ENCODE measurements around the gene PKN3. TPM values are rescaled to one million over a fixed set of nuclear protein-coding genes. Genes with fewer than 3 reads are reported as not detected.

Gene PKN3
- total and polyA plus RNA-seq, 2 donors (not counting 1 experiment from before 2014, with no cell fraction given) = 1.4 to 3.7 TPM

DNA sequence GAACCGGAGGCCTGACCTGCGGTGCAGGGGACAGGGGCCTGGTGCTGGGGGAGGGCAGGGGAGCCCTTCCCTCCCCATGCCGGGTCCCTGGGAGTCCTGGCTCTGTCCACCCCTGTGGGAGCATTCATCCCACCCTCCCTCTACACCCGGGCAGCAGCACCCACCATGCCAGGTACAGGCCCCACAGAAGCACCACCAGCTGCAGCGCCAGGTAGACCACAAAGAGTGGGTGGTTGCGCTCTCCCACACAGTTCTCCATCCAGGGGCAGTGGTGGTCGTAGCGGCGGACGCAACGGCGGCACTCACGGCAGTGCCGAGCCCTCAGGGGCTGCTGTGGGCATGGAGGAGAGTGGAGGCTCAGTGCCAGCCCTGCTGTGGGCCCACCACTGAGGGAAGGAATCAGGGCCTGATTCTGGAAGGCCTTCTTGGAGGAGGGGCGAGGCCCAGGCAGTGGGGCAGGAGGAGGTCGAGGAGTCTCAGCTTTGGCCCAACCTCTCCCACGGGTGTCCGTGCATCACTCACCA lies 19.2 kb downstream of the PKN3 start:
- H3K79me2 ChIP-seq (ENCODE audit: control insufficient read depth, insufficient read depth, low read length) = peaks cover 8% of the 10 kb centered on the region
- DNase-seq (peak; percentile 8), ATAC-seq (ENCODE audit: low read depth) (no peak)
- Mint-ChIP-seq H3K9me3 (ENCODE audit: insufficient read depth) (no peaks in the 10 kb centered on the region), H3K27me3 (no peaks in the 10 kb centered on the region), H3K27ac (no peak overlapping the region), H3K4me1 (peaks cover 31% of the 10 kb centered on the region), H3K4me3 (peak overlapping the region; percentile 23)
- no peak overlapping the region for H3K4me2 ChIP-seq (replicated peaks; ENCODE audit: low read depth, low read length, poor library complexity, severe bottlenecking)
- H3K4me1 ChIP-seq (ENCODE audit: control insufficient read depth in 2 of 2, insufficient read depth in 2 of 2, low read length in 2 of 2) = peaks cover 18 to 23% of the 10 kb centered on the region in 2 donors
- WGBS (ENCODE audit: insufficient coverage) = 93% methylated on average over 14 of the region's 18 CpGs
- H4K20me1 ChIP-seq (ENCODE audit: control insufficient read depth, insufficient read depth, low read length, poor library complexity, severe bottlenecking) = no peaks in the 10 kb centered on the region
- H3K9me3 ChIP-seq (ENCODE audit: control extremely low read depth in 1 of 3, control insufficient read depth in 2 of 3, insufficient read depth in 1 of 3, low read length in 2 of 3) = no peaks in the 10 kb centered on the region
- CTCF ChIA-PET = interaction anchor here (0.5 to 1.4 kb wide), 2 partner anchors 17 to 83 kb away, joined by 3 read pairs; no protein-coding TSS in a partner anchor
- H3K4me3 ChIP-seq (ENCODE audit: control extremely low read depth in 1 of 5, extremely low read depth in 1 of 5, insufficient read depth in 1 of 5, low read depth in 2 of 5, low read length in 4 of 5) = no peak overlapping the region
- peaks cover 0 to 13% of the 10 kb centered on the region in 2 experiments for H3K36me3 ChIP-seq (replicated peaks in 1 of 2; ENCODE audit: control extremely low read depth in 1 of 2, control insufficient read depth in 1 of 2, extremely low read depth in 1 of 2, insufficient read depth in 2 of 2, low read length in 1 of 2)
- TF ChIP-seq, protein P1, sequence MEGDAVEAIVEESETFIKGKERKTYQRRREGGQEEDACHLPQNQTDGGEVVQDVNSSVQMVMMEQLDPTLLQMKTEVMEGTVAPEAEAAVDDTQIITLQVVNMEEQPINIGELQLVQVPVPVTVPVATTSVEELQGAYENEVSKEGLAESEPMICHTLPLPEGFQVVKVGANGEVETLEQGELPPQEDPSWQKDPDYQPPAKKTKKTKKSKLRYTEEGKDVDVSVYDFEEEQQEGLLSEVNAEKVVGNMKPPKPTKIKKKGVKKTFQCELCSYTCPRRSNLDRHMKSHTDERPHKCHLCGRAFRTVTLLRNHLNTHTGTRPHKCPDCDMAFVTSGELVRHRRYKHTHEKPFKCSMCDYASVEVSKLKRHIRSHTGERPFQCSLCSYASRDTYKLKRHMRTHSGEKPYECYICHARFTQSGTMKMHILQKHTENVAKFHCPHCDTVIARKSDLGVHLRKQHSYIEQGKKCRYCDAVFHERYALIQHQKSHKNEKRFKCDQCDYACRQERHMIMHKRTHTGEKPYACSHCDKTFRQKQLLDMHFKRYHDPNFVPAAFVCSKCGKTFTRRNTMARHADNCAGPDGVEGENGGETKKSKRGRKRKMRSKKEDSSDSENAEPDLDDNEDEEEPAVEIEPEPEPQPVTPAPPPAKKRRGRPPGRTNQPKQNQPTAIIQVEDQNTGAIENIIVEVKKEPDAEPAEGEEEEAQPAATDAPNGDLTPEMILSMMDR (IDR thresholded peaks at IDR 0.05) = no peak
- intact Hi-C loops (cut with micrococcal nuclease) = loop anchor here (5.0 kb wide), 1 partner anchor 1081 kb away; the partner anchor contains the start of gene TOR1B
- no peak overlapping the region for H3K27ac ChIP-seq (ENCODE audit: low read length in 2 of 2)
- no peaks in the 10 kb centered on the region for H3K27me3 ChIP-seq (replicated peaks in 1 of 4; ENCODE audit: control extremely low read depth in 1 of 4, control insufficient read depth in 3 of 4, insufficient read depth in 4 of 4, low read length in 3 of 4)
- POLR2A ChIA-PET = no interaction called here
- H2AFZ ChIP-seq (ENCODE audit: insufficient read depth, low read depth, low read length, poor library complexity, severe bottlenecking) = no peak overlapping the region
- H3K9ac ChIP-seq (ENCODE audit: low read length) = no peak overlapping the region

DNA sequence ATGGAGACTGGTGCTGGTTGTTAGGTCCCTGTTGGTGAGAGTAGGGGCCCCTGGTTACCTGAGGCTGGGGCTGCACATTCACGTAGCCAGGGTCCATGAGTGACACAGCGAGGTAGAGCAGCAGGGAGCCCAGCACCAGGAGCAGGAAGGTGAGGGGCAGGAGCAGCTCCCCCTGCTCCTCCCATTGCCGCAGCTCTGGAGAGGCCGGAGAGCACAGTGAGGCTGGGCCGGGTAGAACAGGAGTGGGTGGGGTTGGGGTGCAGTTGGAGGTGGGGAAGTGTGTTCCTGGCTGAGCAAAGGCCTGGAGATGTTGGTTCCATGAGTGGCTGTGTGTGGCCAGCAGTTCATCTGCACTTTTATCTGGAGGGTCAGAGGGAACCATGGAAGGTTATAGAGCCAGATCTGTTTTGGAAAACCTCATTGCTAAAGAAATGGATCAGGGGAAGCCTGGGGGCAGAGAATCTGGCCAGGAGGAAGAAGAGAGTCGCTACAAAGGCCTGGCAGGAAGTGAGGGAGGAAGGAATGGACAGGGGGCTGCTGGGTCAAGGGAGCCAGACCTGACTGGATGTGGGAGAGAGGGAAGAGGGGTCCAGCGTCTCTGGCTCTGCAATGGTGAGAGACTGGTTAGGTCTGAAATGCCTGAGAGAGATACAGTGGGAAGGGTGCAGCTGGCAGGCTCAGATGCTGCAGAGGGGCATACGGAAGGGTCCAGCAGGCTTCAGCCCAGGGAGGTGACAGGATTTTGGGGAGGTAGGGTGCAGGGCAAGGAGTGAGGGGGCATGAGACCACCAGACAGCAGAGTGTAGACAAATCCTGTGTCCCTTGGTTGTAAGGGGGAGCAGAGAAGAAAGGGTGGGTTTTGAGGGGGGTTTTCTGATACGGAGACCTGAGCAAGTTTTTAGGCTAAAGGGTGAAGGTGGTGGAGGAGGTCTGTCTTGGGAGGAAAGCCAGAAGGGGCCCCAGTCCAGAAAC lies 20.4 kb downstream of the PKN3 start:
- Histone ChIP-seq H4K20me1 (ENCODE audit: control insufficient read depth, insufficient read depth, low read length, poor library complexity, severe bottlenecking) (no peaks in the 10 kb centered on the region), H3K27ac (ENCODE audit: low read length in 2 of 2) (peak overlapping the region in 1 of 2 donors; percentile 82), H3K4me3 (ENCODE audit: control extremely low read depth in 1 of 5, extremely low read depth in 1 of 5, insufficient read depth in 1 of 5, low read depth in 2 of 5, low read length in 4 of 5) (peak overlapping the region in 2 of 5 experiments; percentile 73 to 92), H2AFZ (ENCODE audit: insufficient read depth, low read depth, low read length, poor library complexity, severe bottlenecking) (no peak overlapping the region), H3K79me2 (ENCODE audit: control insufficient read depth, insufficient read depth, low read length) (peaks cover 8% of the 10 kb centered on the region), H3K9me3 (ENCODE audit: control extremely low read depth in 1 of 3, control insufficient read depth in 2 of 3, insufficient read depth in 1 of 3, low read length in 2 of 3) (no peaks in the 10 kb centered on the region), H3K36me3 (replicated peaks in 1 of 2; ENCODE audit: control extremely low read depth in 1 of 2, control insufficient read depth in 1 of 2, extremely low read depth in 1 of 2, insufficient read depth in 2 of 2, low read length in 1 of 2) (peaks cover 0 to 13% of the 10 kb centered on the region in 2 experiments), H3K4me1 (ENCODE audit: control insufficient read depth in 2 of 2, insufficient read depth in 2 of 2, low read length in 2 of 2) (peaks cover 18 to 23% of the 10 kb centered on the region in 2 donors), H3K9ac (ENCODE audit: low read length) (peak overlapping the region; percentile 93), H3K4me2 (replicated peaks; ENCODE audit: low read depth, low read length, poor library complexity, severe bottlenecking) (peak overlapping the region; percentile 87), H3K27me3 (replicated peaks in 1 of 4; ENCODE audit: control extremely low read depth in 1 of 4, control insufficient read depth in 3 of 4, insufficient read depth in 4 of 4, low read length in 3 of 4) (no peaks in the 10 kb centered on the region)
- intact Hi-C loops (cut with micrococcal nuclease) = loop anchor here (5.0 kb wide), 1 partner anchor 1080 kb away; the partner anchor contains the start of gene TOR1B
- DNase-seq = no peak
- Mint-ChIP-seq H3K4me3 (peak overlapping the region; percentile 97), H3K27ac (peak overlapping the region; percentile 83), H3K27me3 (no peaks in the 10 kb centered on the region), H3K9me3 (ENCODE audit: insufficient read depth) (no peaks in the 10 kb centered on the region), H3K4me1 (peaks cover 31% of the 10 kb centered on the region)
- ATAC-seq (ENCODE audit: low read depth) = no peak
- ChIA-PET CTCF (no interaction called here), POLR2A (no interaction called here)
- TF ChIP-seq, protein P1 (IDR thresholded peaks at IDR 0.05) = no peak
- WGBS (ENCODE audit: insufficient coverage) = 76% methylated on average over 9 of the region's 9 CpGs
